Measurements from ENCODE around the gene ZNF3. TPM values are rescaled to one million over a fixed set of nuclear protein-coding genes. Genes with fewer than 3 reads are reported as not detected.
"Not testable (repeated sequence)": the region's sequence is repeated elsewhere in the genome, so short reads cannot be mapped to it uniquely, and the experiment has no call there.

ZNF3 gene
- total RNA-seq (25.9 TPM), polyA plus RNA-seq (20.1 TPM)
- long read RNA-seq, donor 1: 0 reads
- long read RNA-seq, donor 2: 0 reads
- long read RNA-seq, donor 3, transcript ZNF3-202 (6 exons, 2,799 nt): major isoform, 6 of 27 reads
- long read RNA-seq, donor 3, partial matches to known transcripts: 17 of 27 reads
- long read RNA-seq, donor 3, other reads (novel, unspliced or antisense): 0 of 27 reads
- long read RNA-seq, donor 4, partial matches to known transcripts: 0 of 7 reads
- long read RNA-seq, donor 4, other reads (novel, unspliced or antisense): 0 of 7 reads
- long read RNA-seq, donor 5, transcript ZNF3-202 (6 exons, 2,799 nt): major isoform, 7 of 326 reads
- long read RNA-seq, donor 5, partial matches to known transcripts: 279 of 326 reads
- long read RNA-seq, donor 5, other reads (novel, unspliced or antisense): 40 of 326 reads
- long read RNA-seq, donor 6, transcript ZNF3-202 (6 exons, 2,799 nt): major isoform, 5 of 158 reads
- long read RNA-seq, donor 6, partial matches to known transcripts: 66 of 158 reads
- long read RNA-seq, donor 6, other reads (novel, unspliced or antisense): 86 of 158 reads
- long read RNA-seq, donor 7, transcript ZNF3-202 (6 exons, 2,799 nt): major isoform, 5 of 5 reads
- long read RNA-seq, donor 7, partial matches to known transcripts: 0 of 5 reads
- long read RNA-seq, donor 7, other reads (novel, unspliced or antisense): 0 of 5 reads
- long read RNA-seq, donor 8, partial matches to known transcripts: 0 of 3 reads
- long read RNA-seq, donor 8, other reads (novel, unspliced or antisense): 0 of 3 reads
- long read RNA-seq, donor 9, transcript ZNF3-202 (6 exons, 2,799 nt): major isoform, 5 of 6 reads
- long read RNA-seq, donor 9, partial matches to known transcripts: 0 of 6 reads
- long read RNA-seq, donor 9, other reads (novel, unspliced or antisense): 0 of 6 reads
- long read RNA-seq, donor 10, partial matches to known transcripts: 0 of 7 reads
- long read RNA-seq, donor 10, other reads (novel, unspliced or antisense): 0 of 7 reads

DNA sequence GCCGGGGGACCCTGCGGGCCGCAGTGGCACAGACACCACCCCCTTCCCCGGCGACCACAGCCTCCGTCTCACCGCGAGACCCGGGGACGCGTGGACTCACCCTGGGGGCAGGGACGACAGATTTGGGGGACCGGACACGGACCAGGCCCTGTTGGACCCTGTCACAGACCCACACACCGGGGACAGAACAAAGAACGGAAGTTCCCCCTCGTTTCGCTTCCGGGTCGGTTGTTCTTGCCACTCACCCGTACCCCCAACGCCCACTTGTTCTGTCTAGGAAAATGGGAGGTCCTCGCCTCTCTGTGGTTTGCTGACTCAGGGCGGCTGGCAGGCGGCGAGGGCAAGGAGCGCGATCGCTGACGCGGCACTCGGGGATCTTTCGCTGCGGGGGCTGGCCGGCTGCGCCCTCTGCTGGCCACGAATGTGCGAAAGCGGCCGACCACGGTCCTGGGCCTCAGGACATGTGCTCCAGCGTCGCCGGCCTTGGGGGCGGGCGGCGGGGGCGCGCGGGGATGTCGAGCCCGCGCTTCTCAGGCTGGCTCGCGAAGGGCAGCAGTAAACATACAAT is at the start of gene ZNF3:
ZNF3 (minus strand) TSS at position 189 of the 568 bp plus-strand sequence. CDS start 4,366 bp downstream, outside the sequence.
- Histone ChIP-seq H3K27me3 (ENCODE audit: control insufficient read depth in 2 of 2, insufficient read depth in 1 of 2, low read length in 1 of 2) (peaks cover 7 to 34% of the 10 kb centered on the region in 2 donors), H3K4me1 (ENCODE audit: control insufficient read depth in 2 of 2, insufficient read depth in 2 of 2, low read length in 2 of 2) (peaks cover 11 to 19% of the 10 kb centered on the region in 2 donors), H3K9me3 (ENCODE audit: control insufficient read depth in 2 of 2, insufficient read depth in 1 of 2, low read length in 1 of 2) (no peaks in the 10 kb centered on the region), H3K27ac (ENCODE audit: low read depth in 1 of 2, low read length in 1 of 2) (peak within 1 kb of the TSS; percentile 64 to 86), H3K36me3 (ENCODE audit: control insufficient read depth in 2 of 2, insufficient read depth in 2 of 2, low read length in 1 of 2) (peaks cover 8 to 28% of the 10 kb centered on the region in 2 donors), H3K4me3 (ENCODE audit: low read length in 2 of 2) (peak within 1 kb of the TSS; percentile 81 to 98)
- WGBS: under 1% methylated on average over 55 of the region's 55 CpGs
- DNase-seq (ENCODE audit: low read depth in 6 of 9, low spot score in 9 of 9): peak; percentile 94 to 99 (median 96)

GRCh38 chr7:100130608-100131453 is 49.3 kb upstream of the ZNF3 start:
- DNase-seq (ENCODE audit: low read depth in 6 of 9, low spot score in 9 of 9): peak in 8 of 9 donors; percentile 58 to 88 (median 80)
- peaks cover 8 to 40% of the 10 kb centered on the region in 2 donors for H3K4me1 ChIP-seq (ENCODE audit: control insufficient read depth in 2 of 2, insufficient read depth in 2 of 2, low read length in 2 of 2)
- peak overlapping the region in 1 of 2 donors; percentile 18 for H3K27ac ChIP-seq (ENCODE audit: low read depth in 1 of 2, low read length in 1 of 2)

GRCh38 chr7:100130220-100130607 is 48.7 kb upstream of the ZNF3 start:
- not testable (repeated sequence) for DNase-seq (ENCODE audit: low read depth in 6 of 9, low spot score in 9 of 9); H3K4me3 ChIP-seq (ENCODE audit: low read length in 2 of 2); H3K36me3 ChIP-seq (ENCODE audit: control insufficient read depth in 2 of 2, insufficient read depth in 2 of 2, low read length in 1 of 2); H3K27ac ChIP-seq (ENCODE audit: low read depth in 1 of 2, low read length in 1 of 2); H3K9me3 ChIP-seq (ENCODE audit: control insufficient read depth in 2 of 2, insufficient read depth in 1 of 2, low read length in 1 of 2); H3K27me3 ChIP-seq (ENCODE audit: control insufficient read depth in 2 of 2, insufficient read depth in 1 of 2, low read length in 1 of 2)
- peaks cover 11 to 47% of the 10 kb centered on the region in 2 donors for H3K4me1 ChIP-seq (ENCODE audit: control insufficient read depth in 2 of 2, insufficient read depth in 2 of 2, low read length in 2 of 2)
- WGBS: 96% methylated on average over 1 of the region's 1 CpG

More at GRCh38 chr7:100130608-100131453, 49.3 kb upstream of the ZNF3 start:
- no peaks in the 10 kb centered on the region for H3K36me3 ChIP-seq (ENCODE audit: control insufficient read depth in 2 of 2, insufficient read depth in 2 of 2, low read length in 1 of 2)
- no peaks in the 10 kb centered on the region for H3K9me3 ChIP-seq (ENCODE audit: control insufficient read depth in 2 of 2, insufficient read depth in 1 of 2, low read length in 1 of 2)
- WGBS: 16% methylated on average over 24 of the region's 24 CpGs
- H3K27me3 ChIP-seq (ENCODE audit: control insufficient read depth in 2 of 2, insufficient read depth in 1 of 2, low read length in 1 of 2): no peaks in the 10 kb centered on the region
- no peak overlapping the region for H3K4me3 ChIP-seq (ENCODE audit: low read length in 2 of 2)

DNA sequence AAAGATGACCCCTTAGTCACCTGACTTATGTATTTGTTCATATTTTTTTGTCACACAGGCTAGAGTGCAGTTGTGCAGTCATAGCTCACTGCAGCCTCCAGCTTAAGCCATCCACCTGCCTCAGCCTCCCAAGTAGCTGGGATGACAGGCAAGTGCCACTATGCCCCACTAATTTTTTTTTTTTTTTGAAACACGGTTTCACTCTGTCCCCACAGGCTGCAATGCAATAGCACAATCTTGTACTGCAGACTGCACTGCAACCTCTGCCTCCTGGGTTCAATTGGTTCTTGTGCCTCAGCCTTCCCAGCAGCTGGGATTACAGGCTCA is 47.1 kb upstream of the ZNF3 start:
- no peak overlapping the region for H3K4me3 ChIP-seq (ENCODE audit: low read length in 2 of 2)
- H3K4me1 ChIP-seq (ENCODE audit: control insufficient read depth in 2 of 2, insufficient read depth in 2 of 2, low read length in 2 of 2): peaks cover 11 to 54% of the 10 kb centered on the region in 2 donors
- 83% methylated on average over 1 of the region's 1 CpG for WGBS
- DNase-seq (ENCODE audit: low read depth in 6 of 9, low spot score in 9 of 9): no peak
- no peaks in the 10 kb centered on the region for H3K27me3 ChIP-seq (ENCODE audit: control insufficient read depth in 2 of 2, insufficient read depth in 1 of 2, low read length in 1 of 2)
- peaks cover 5 to 7% of the 10 kb centered on the region in 2 donors for H3K36me3 ChIP-seq (ENCODE audit: control insufficient read depth in 2 of 2, insufficient read depth in 2 of 2, low read length in 1 of 2)
- peak overlapping the region in 1 of 2 donors; percentile 95 for H3K27ac ChIP-seq (ENCODE audit: low read depth in 1 of 2, low read length in 1 of 2)
- no peaks in the 10 kb centered on the region for H3K9me3 ChIP-seq (ENCODE audit: control insufficient read depth in 2 of 2, insufficient read depth in 1 of 2, low read length in 1 of 2)

- no peaks in the 10 kb centered on the region for H3K9me3 ChIP-seq (ENCODE audit: control insufficient read depth in 2 of 2, insufficient read depth in 1 of 2, low read length in 1 of 2)
- peak overlapping the region; percentile 71 to 92 for H3K4me3 ChIP-seq (ENCODE audit: low read length in 2 of 2)
- H3K4me1 ChIP-seq (ENCODE audit: control insufficient read depth in 2 of 2, insufficient read depth in 2 of 2, low read length in 2 of 2): peaks cover 11 to 53% of the 10 kb centered on the region in 2 donors
- 4% methylated on average over 37 of the region's 37 CpGs for WGBS
- peaks cover 5 to 7% of the 10 kb centered on the region in 2 donors for H3K36me3 ChIP-seq (ENCODE audit: control insufficient read depth in 2 of 2, insufficient read depth in 2 of 2, low read length in 1 of 2)
- no peaks in the 10 kb centered on the region for H3K27me3 ChIP-seq (ENCODE audit: control insufficient read depth in 2 of 2, insufficient read depth in 1 of 2, low read length in 1 of 2)
- DNase-seq (ENCODE audit: low read depth in 6 of 9, low spot score in 9 of 9): peak in 6 of 9 donors; percentile 33 to 73 (median 40)
- H3K27ac ChIP-seq (ENCODE audit: low read depth in 1 of 2, low read length in 1 of 2): peak overlapping the region; percentile 95 to 100
Measured at GRCh38 chr7:100127866-100128636, 46.5 kb upstream of the ZNF3 start.

- Histone ChIP-seq H3K4me1 (ENCODE audit: control insufficient read depth in 2 of 2, insufficient read depth in 2 of 2, low read length in 2 of 2) (peaks cover 11 to 44% of the 10 kb centered on the region in 2 donors), H3K4me3 (ENCODE audit: low read length in 2 of 2) (peak within 1 kb of the TSS; percentile 71 to 92), H3K9me3 (ENCODE audit: control insufficient read depth in 2 of 2, insufficient read depth in 1 of 2, low read length in 1 of 2) (no peaks in the 10 kb centered on the region), H3K27ac (ENCODE audit: low read depth in 1 of 2, low read length in 1 of 2) (peak within 1 kb of the TSS; percentile 95 to 100), H3K36me3 (ENCODE audit: control insufficient read depth in 2 of 2, insufficient read depth in 2 of 2, low read length in 1 of 2) (peaks cover 9 to 10% of the 10 kb centered on the region in 2 donors), H3K27me3 (ENCODE audit: control insufficient read depth in 2 of 2, insufficient read depth in 1 of 2, low read length in 1 of 2) (no peaks in the 10 kb centered on the region)
- under 1% methylated on average over 85 of the region's 85 CpGs for WGBS
- peak; percentile 90 to 98 (median 96) for DNase-seq (ENCODE audit: low read depth in 6 of 9, low spot score in 9 of 9)
Measured at GRCh38 chr7:100126931-100127865, 45.7 kb upstream of the ZNF3 start, which contains the start of gene MBLAC1. TSS of gene MBLAC1 (plus strand) at chr7:100126967. CDS start at chr7:100127396, 429 bp downstream.

DNA sequence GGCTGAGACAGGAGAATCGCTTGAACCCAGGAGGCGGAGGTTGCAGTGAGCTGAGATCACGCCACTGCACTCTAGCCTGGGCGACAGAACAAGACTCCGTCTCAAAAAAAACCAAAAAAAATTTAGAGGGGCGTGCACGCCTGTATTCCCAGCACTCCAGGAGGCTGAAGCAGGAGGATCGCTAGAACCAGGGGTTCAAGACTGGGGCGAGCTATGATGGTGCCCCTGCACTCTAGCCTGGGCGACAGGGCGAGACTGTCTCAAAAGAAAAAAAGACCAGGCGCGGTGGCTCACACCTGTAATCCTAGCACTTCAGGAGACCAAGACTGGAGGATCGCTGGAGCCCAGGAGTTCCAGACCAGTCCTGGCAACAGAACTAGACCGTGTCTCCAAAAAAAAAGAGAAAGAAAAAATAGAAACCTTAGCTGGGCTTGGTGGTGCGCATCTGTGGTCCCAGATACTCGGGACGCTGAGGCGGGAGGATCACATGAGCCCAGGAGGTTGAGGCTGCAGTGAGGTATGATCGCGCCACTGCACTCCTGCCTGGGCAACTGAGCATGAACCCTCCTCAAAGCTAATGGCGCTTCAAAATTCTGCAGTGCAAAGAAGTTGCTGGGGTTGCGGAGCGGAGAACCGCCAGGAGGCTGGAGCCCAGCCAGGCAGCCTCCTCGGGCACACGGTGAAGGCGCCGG is 44.9 kb upstream of the ZNF3 start:
- Histone ChIP-seq H3K36me3 (ENCODE audit: control insufficient read depth in 2 of 2, insufficient read depth in 2 of 2, low read length in 1 of 2) (peaks cover 9 to 13% of the 10 kb centered on the region in 2 donors), H3K9me3 (ENCODE audit: control insufficient read depth in 2 of 2, insufficient read depth in 1 of 2, low read length in 1 of 2) (no peaks in the 10 kb centered on the region), H3K4me1 (ENCODE audit: control insufficient read depth in 2 of 2, insufficient read depth in 2 of 2, low read length in 2 of 2) (peaks cover 11 to 39% of the 10 kb centered on the region in 2 donors), H3K27ac (ENCODE audit: low read depth in 1 of 2, low read length in 1 of 2) (peak overlapping the region; percentile 95 to 100), H3K4me3 (ENCODE audit: low read length in 2 of 2) (peak overlapping the region; percentile 71 to 92), H3K27me3 (ENCODE audit: control insufficient read depth in 2 of 2, insufficient read depth in 1 of 2, low read length in 1 of 2) (no peaks in the 10 kb centered on the region)
- WGBS: 17% methylated on average over 29 of the region's 29 CpGs
- peak in 1 of 9 donors; percentile 23 for DNase-seq (ENCODE audit: low read depth in 6 of 9, low spot score in 9 of 9)
